Muscle of arm (tissue), 12 donors: ENCODE data around the gene CHCHD10. TPM values are rescaled to one million over a fixed set of nuclear protein-coding genes. Genes with fewer than 3 reads are reported as not detected.

Source experiments
- DNase-seq: peaks from one replicate; pipeline ENCODE4 v3.0.0-alpha.2; 2013
- polyA plus RNA-seq, 12 donors: library from polyadenylated mRNA; unstranded; fragments of 120-200 nt; gene quantifications; one replicate each; pipeline ENCODE4 v1.2.1, GENCODE V29; 2013; ENCODE audit not compliant: insufficient read length in 12 of 12

The CHCHD10 gene
- polyA plus RNA-seq, 12 donors: 33.8 to 1,945 (median 51.8) TPM

GRCh38 chr22:23790819-23791737 lies 23.3 kb upstream of the CHCHD10 start:
- peak; percentile 71 for DNase-seq

- no peak for DNase-seq
These were observed 21.9 kb upstream of the CHCHD10 start for GRCh38 chr22:23789638-23790037.

- DNase-seq: no peak
These were observed 21.3 kb upstream of the CHCHD10 start for GRCh38 chr22:23789121-23789520.

DNA sequence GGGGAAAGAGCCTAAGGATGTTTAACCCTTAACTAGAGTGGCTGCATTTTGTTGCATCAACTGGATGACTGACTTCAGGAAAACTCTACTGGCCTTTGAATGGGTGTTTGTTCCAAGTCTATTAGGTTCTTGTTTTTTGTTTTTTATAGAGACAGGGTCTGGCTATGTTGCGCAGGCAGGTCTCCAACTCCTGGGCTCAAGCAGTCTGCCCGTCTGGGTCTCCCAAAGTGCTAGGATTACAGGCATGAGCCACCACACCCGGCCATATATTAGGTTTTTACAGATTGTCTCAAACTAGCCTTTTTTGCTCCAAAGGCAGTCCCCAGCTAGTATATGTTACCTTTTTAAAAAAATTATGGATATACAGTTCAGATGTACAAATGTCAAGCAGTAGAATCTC lies 20.1 kb upstream of the CHCHD10 start:
- DNase-seq: no peak

DNA sequence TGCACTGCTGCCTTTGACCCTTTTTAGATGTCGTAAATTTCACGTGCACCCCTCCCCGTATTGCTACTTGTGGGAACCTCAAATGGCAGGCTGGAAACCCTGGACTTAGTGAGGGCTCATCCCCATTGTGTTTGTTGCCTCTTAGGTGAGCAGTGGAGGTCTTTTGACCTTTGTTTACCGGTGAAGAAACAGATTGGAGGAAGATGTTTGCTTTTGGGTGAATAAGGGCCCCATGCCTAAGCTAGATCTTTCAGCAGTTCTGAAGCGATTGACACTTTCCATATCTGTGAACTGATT lies 19.8 kb upstream of the CHCHD10 start:
- DNase-seq: no peak

GRCh38 chr22:23786752-23787599 lies 19.2 kb upstream of the CHCHD10 start, which contains the start of gene SMARCB1:
Gene SMARCB1, plus strand, starts transcription at chr22:23786966. Its CDS starts 204 bp downstream, at chr22:23787170.
- DNase-seq: peak; percentile 94

DNA sequence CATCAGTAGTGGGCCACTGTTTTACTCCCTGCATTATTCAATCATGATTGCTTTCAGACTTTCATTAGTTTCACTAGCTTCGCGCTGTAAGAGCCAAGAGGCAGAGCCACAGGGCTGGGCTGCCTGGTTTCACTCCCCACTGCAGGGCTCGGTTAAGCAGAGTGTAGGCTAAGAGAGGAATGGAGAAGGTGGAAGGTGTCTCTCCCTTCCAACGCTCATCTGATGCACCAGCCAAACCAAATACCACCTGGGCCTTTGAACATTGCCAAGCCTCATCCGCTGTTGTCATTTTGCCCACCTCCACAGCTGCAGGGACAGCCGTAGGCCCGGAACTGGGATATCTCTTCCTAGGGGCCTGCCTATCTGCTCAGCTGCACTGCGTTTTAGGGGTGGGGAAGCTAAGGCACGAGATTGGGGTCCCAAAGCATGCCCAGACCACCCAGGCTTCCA lies 18.5 kb upstream of the CHCHD10 start:
- DNase-seq: no peak

GRCh38 chr22:23784215-23784732 lies 16.5 kb upstream of the CHCHD10 start:
- DNase-seq: no peak

- no peak for DNase-seq
These were observed 15.7 kb upstream of the CHCHD10 start for GRCh38 chr22:23783265-23784150.

DNA sequence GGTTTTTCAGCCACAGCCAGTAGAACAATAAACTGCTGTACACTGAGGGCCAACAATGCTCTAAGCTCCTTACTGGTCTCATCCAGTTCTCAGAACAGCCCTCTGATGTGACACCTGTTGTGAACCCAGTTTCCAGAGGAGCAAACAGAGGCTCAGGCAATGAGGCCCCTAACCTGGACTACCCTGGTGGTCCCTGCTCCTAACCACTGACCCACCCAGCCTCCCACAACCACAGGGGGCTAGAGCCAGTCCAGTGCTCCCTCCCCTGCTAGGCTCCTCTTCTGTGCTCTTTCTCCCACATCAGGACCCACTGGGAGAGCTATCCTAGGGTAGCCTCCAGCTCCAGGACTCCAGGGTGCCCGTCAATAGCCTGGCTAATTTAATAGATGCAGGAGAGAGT lies 14.9 kb upstream of the CHCHD10 start:
- DNase-seq: no peak

DNA sequence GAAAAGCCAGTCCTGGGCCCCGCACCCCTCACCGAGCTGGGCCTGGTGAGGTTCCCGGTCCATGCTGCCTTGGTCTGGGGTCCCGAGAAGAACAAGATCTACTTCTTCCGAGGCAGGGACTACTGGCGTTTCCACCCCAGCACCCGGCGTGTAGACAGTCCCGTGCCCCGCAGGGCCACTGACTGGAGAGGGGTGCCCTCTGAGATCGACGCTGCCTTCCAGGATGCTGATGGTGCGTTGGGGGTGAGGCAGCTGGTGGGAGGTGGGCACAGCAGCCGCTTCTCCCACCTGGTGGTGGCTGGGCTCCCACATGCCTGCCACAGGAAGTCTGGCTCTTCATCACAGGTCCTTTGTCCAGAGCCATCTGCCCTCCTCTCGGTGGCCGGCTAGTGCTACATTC lies 14.5 kb upstream of the CHCHD10 start:
- DNase-seq: no peak

GRCh38 chr22:23781511-23782183 lies 13.9 kb upstream of the CHCHD10 start:
- no peak for DNase-seq

GRCh38 chr22:23781065-23781464 lies 13.3 kb upstream of the CHCHD10 start:
- DNase-seq: no peak

DNA sequence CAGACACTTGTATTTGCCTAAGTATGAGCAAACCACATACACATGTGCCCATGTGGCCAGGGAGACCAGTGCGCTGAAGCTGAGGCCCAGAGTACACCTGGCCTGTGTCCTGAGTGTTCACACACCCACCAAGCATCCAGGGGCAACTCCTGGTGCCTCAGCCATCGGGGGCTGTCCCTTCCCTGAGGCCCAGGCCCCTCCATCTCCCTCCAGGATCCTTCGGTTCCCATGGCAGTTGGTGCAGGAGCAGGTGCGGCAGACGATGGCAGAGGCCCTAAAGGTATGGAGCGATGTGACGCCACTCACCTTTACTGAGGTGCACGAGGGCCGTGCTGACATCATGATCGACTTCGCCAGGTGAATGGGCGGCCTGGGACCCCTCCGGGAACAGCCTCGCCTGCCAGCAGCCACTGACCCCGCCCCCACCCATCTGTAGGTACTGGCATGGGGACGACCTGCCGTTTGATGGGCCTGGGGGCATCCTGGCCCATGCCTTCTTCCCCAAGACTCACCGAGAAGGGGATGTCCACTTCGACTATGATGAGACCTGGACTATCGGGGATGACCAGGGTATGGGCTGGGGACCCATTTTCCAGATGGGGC lies 12.5 kb upstream of the CHCHD10 start:
- no peak for DNase-seq

GRCh38 chr22:23779731-23780130 lies 12.0 kb upstream of the CHCHD10 start:
- DNase-seq: no peak

DNA sequence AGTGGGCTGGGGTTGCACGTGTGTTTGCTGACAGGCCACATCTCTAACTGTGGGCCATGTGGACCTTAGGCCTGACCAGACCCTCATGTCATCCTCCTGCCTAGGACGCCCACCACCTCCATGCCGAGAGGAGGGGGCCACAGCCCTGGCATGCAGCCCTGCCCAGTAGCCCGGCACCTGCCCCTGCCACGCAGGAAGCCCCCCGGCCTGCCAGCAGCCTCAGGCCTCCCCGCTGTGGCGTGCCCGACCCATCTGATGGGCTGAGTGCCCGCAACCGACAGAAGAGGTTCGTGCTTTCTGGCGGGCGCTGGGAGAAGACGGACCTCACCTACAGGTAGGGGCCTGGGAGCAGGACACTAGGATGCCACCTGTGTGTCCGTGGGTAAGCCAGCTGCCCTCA lies 11.3 kb upstream of the CHCHD10 start:
- DNase-seq: no peak

DNA sequence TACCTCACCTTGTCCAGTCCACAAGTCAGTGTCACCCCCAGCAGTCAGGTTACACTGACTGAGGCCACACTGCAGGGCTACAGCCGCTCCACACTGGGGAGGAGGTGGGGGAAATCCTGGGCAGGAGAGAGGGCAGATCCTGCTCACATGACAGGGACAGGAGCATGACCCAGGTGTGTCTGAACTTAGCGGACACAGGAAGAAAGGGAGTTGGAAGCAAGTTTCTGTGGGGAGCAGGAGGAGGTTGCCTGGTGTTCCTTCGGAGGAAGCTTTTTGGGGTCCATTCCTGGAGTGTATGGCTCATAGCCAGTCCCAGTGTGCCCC lies 10.8 kb upstream of the CHCHD10 start:
- DNase-seq: no peak

- no peak for DNase-seq
These were observed 10.2 kb upstream of the CHCHD10 start for GRCh38 chr22:23777776-23778576.

DNA sequence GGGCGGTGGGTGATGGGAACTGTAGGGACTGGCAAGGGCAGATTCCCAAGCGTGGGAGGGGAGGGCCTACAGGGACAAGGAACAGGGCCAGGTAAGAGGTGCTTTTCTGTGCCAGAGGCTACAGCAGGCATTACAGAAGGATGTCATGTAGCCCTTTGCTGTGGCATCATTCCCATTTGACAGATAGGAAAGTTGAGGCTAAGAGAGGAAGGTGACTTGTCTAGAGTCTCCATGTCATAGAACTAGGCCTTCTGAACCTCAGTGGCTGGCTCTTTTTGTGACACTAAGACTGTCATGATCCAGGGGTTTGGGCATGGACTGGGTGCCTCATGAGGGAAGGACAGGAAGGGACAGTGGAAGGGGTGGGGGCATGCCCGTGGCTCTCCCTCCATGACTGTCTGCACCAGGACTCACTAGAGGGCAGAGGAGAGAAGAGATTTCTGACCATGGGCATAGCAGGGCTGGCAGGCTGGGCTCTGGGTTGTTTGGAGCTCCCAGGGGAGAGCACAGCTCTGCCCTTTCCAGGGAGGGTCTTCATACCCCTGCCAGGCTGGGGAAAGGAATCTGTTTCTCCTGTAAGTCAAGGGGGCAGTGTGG lies 8.1 kb upstream of the CHCHD10 start:
- DNase-seq: no peak
